NCI-H1105 (cell line): Measurements from ENCODE around the gene WNK1.

Experiments
- DNase-seq: peaks from one replicate; lab custom pipeline; 2025; lab: John Stamatoyannopoulos, UW

Gene WNK1

GRCh38 chr12:863285-863684 is 110.9 kb downstream of the WNK1 start:
- DNase-seq: no peak

GRCh38 chr12:865614-866013 is 113.2 kb downstream of the WNK1 start:
- DNase-seq: no peak

- DNase-seq: no peak
Measured at GRCh38 chr12:867905-868304, 115.5 kb downstream of the WNK1 start.

- no peak for DNase-seq
Measured at GRCh38 chr12:868722-869121, 116.3 kb downstream of the WNK1 start.

- DNase-seq: no peak
Measured at GRCh38 chr12:870378-870777, 118.0 kb downstream of the WNK1 start.

GRCh38 chr12:873954-874353 is 121.6 kb downstream of the WNK1 start:
- DNase-seq: no peak

GRCh38 chr12:879641-880040 is 127.3 kb downstream of the WNK1 start:
- no peak for DNase-seq

- no peak for DNase-seq
Measured at GRCh38 chr12:880656-881055, 128.3 kb downstream of the WNK1 start.

GRCh38 chr12:884746-885414 is 132.5 kb downstream of the WNK1 start:
- DNase-seq: no peak

GRCh38 chr12:885701-886100 is 133.3 kb downstream of the WNK1 start:
- no peak for DNase-seq

- no peak for DNase-seq
Measured at GRCh38 chr12:886206-886605, 133.8 kb downstream of the WNK1 start.

GRCh38 chr12:894226-894625 is 141.8 kb downstream of the WNK1 start:
- DNase-seq: no peak

GRCh38 chr12:896031-896430 is 143.7 kb downstream of the WNK1 start:
- DNase-seq: no peak

GRCh38 chr12:897386-897785 is 145.0 kb downstream of the WNK1 start:
- no peak for DNase-seq

GRCh38 chr12:902581-902980 is 150.2 kb downstream of the WNK1 start:
- no peak for DNase-seq

- no peak for DNase-seq
Measured at GRCh38 chr12:903055-903454, 150.7 kb downstream of the WNK1 start.

GRCh38 chr12:904010-904414 is 151.6 kb downstream of the WNK1 start:
- no peak for DNase-seq

GRCh38 chr12:905261-906031 is 153.1 kb downstream of the WNK1 start:
- no peak for DNase-seq

- DNase-seq: no peak
Measured at GRCh38 chr12:906062-906585, 153.7 kb downstream of the WNK1 start.

- no peak for DNase-seq
Measured at GRCh38 chr12:907413-908185, 155.2 kb downstream of the WNK1 start.

GRCh38 chr12:909861-910260 is 157.5 kb downstream of the WNK1 start:
- no peak for DNase-seq

GRCh38 chr12:910416-910815 is 158.0 kb downstream of the WNK1 start:
- DNase-seq: no peak
